ENCODE results near the gene ADH4.

Gene ADH4

GRCh38 chr4:99136329-99136728 lies 7.8 kb downstream of the ADH4 start:
- Histone ChIP-seq H3K9ac (ENCODE audit: low read length) (no peak overlapping the region), H3K36me3 (ENCODE audit: low read length) (no peaks in the 10 kb centered on the region), H3K4me2 (ENCODE audit: low read depth, low read length, poor library complexity, severe bottlenecking) (no peak overlapping the region), H3K27me3 (ENCODE audit: low read length) (no peaks in the 10 kb centered on the region), H3F3A (ENCODE audit: insufficient read depth) (no peaks in the 10 kb centered on the region), H3K9me3 (ENCODE audit: insufficient read depth, low read length) (no peaks in the 10 kb centered on the region), H4K20me1 (ENCODE audit: low read depth, low read length) (no peaks in the 10 kb centered on the region), H2AFZ (ENCODE audit: low read depth, low read length, severe bottlenecking) (no peak overlapping the region), H3K79me2 (ENCODE audit: insufficient read depth, low read length) (no peaks in the 10 kb centered on the region), H3K4me3 (ENCODE audit: insufficient read depth, low read length, poor library complexity, severe bottlenecking) (no peak overlapping the region), H3K9me2 (replicated peaks; ENCODE audit: insufficient read depth, low read length) (no peaks in the 10 kb centered on the region), H3K27ac (ENCODE audit: low read depth, low read length) (no peak overlapping the region)
- no peak for TF ChIP-seq EZH2phosphoT487 (conservative IDR thresholded peaks at IDR 0.05; ENCODE audit: low read length)
- TF ChIP-seq CTCF (IDR thresholded peaks at IDR 0.05; ENCODE audit: insufficient read depth, low read length, poor library complexity, severe bottlenecking) = no peak

- Histone ChIP-seq H3K79me2 (ENCODE audit: insufficient read depth, low read length) (no peaks in the 10 kb centered on the region), H3K27me3 (ENCODE audit: low read length) (no peaks in the 10 kb centered on the region), H2AFZ (ENCODE audit: low read depth, low read length, severe bottlenecking) (no peak overlapping the region), H3K27ac (ENCODE audit: low read depth, low read length) (no peak overlapping the region), H3K9ac (ENCODE audit: low read length) (no peak overlapping the region), H3K9me2 (replicated peaks; ENCODE audit: insufficient read depth, low read length) (no peaks in the 10 kb centered on the region), H3F3A (ENCODE audit: insufficient read depth) (no peaks in the 10 kb centered on the region), H3K4me2 (ENCODE audit: low read depth, low read length, poor library complexity, severe bottlenecking) (no peak overlapping the region), H3K4me3 (ENCODE audit: insufficient read depth, low read length, poor library complexity, severe bottlenecking) (no peak overlapping the region), H3K9me3 (ENCODE audit: insufficient read depth, low read length) (no peaks in the 10 kb centered on the region), H4K20me1 (ENCODE audit: low read depth, low read length) (no peaks in the 10 kb centered on the region), H3K36me3 (ENCODE audit: low read length) (no peaks in the 10 kb centered on the region)
- TF ChIP-seq CTCF (IDR thresholded peaks at IDR 0.05; ENCODE audit: insufficient read depth, low read length, poor library complexity, severe bottlenecking) (no peak), EZH2phosphoT487 (conservative IDR thresholded peaks at IDR 0.05; ENCODE audit: low read length) (no peak)
Observed at GRCh38 chr4:99135541-99136162, 8.4 kb downstream of the ADH4 start.

- H2AFZ ChIP-seq (ENCODE audit: low read depth, low read length, severe bottlenecking) = no peak overlapping the region
- H3K9me3 ChIP-seq (ENCODE audit: insufficient read depth, low read length) = no peaks in the 10 kb centered on the region
- no peak overlapping the region for H3K4me2 ChIP-seq (ENCODE audit: low read depth, low read length, poor library complexity, severe bottlenecking)
- H3K36me3 ChIP-seq (ENCODE audit: low read length) = no peaks in the 10 kb centered on the region
- H4K20me1 ChIP-seq (ENCODE audit: low read depth, low read length) = no peaks in the 10 kb centered on the region
- no peaks in the 10 kb centered on the region for H3K9me2 ChIP-seq (replicated peaks; ENCODE audit: insufficient read depth, low read length)
- no peaks in the 10 kb centered on the region for H3K79me2 ChIP-seq (ENCODE audit: insufficient read depth, low read length)
- no peak overlapping the region for H3K4me3 ChIP-seq (ENCODE audit: insufficient read depth, low read length, poor library complexity, severe bottlenecking)
- no peak overlapping the region for H3K9ac ChIP-seq (ENCODE audit: low read length)
- no peak for TF ChIP-seq EZH2phosphoT487 (conservative IDR thresholded peaks at IDR 0.05; ENCODE audit: low read length)
- no peak for TF ChIP-seq CTCF (IDR thresholded peaks at IDR 0.05; ENCODE audit: insufficient read depth, low read length, poor library complexity, severe bottlenecking)
- no peaks in the 10 kb centered on the region for H3K27me3 ChIP-seq (ENCODE audit: low read length)
- no peak overlapping the region for H3K27ac ChIP-seq (ENCODE audit: low read depth, low read length)
- no peaks in the 10 kb centered on the region for H3F3A ChIP-seq (ENCODE audit: insufficient read depth)
Observed at GRCh38 chr4:99134586-99134985, 9.5 kb downstream of the ADH4 start.
